SK-N-SH treated with all-trans-retinoic acid at 6 μM for 48 hours (cell line): ENCODE measurements around the gene MAP7.

Experiments
- ARNTL ChIP-seq: fragments of 450-650 bp; formaldehyde crosslinking; IDR thresholded peaks from 2 replicates; pipeline ENCODE4 v1.5.0; 2020; ENCODE audit warnings: low read depth, mild to moderate bottlenecking, moderate library complexity, borderline replicate concordance
- BACH2 ChIP-seq: fragments of 250-450 bp; sonication (Bioruptor Pico); IDR thresholded peaks from 2 replicates; pipeline ENCODE4 v1.9.0; 2021; ENCODE audit warnings: mild to moderate bottlenecking, borderline replicate concordance
- CREB5 ChIP-seq: fragments of 250-450 bp; sonication (Bioruptor Pico); IDR thresholded peaks from 2 replicates; pipeline ENCODE4 v1.5.1; 2020; ENCODE audit warnings: low read depth, mild to moderate bottlenecking, moderate library complexity
- CSDC2 ChIP-seq: fragments of 250-450 bp; sonication (Bioruptor Pico); IDR thresholded peaks from 2 replicates; pipeline ENCODE4 v1.5.0; 2020; ENCODE audit warnings: mild to moderate bottlenecking, moderate library complexity
- CSRNP3 ChIP-seq: fragments of 250-450 bp; sonication (Bioruptor Pico); IDR thresholded peaks from 2 replicates; pipeline ENCODE4 v1.5.1; 2021; ENCODE audit warnings: mild to moderate bottlenecking, moderate library complexity
- PATZ1 ChIP-seq: fragments of 250-450 bp; sonication (Bioruptor Pico); IDR thresholded peaks from 2 replicates; pipeline ENCODE4 v1.8.0; 2020; ENCODE audit warnings: mild to moderate bottlenecking, moderate library complexity, borderline replicate concordance
- PPARA ChIP-seq: fragments of 250-450 bp; sonication (Bioruptor Pico); IDR thresholded peaks from 2 replicates; pipeline ENCODE4 v1.5.0; 2020; ENCODE audit warnings: mild to moderate bottlenecking, borderline replicate concordance
- SNAI2 ChIP-seq: fragments of 250-450 bp; sonication (Bioruptor Pico); IDR thresholded peaks from 2 replicates; pipeline ENCODE4 v1.5.0; 2020; ENCODE audit warnings: mild to moderate bottlenecking, moderate library complexity
- TOX ChIP-seq: fragments of 250-450 bp; sonication (Bioruptor Pico); IDR thresholded peaks from 2 replicates; pipeline ENCODE4 v1.8.0; 2021; ENCODE audit warnings: mild to moderate bottlenecking, moderate library complexity, borderline replicate concordance
- TSHZ2 ChIP-seq: fragments of 250-450 bp; sonication (Bioruptor Pico); IDR thresholded peaks from 2 replicates; pipeline ENCODE4 v1.5.0; 2020; ENCODE audit warnings: mild to moderate bottlenecking, moderate library complexity
- ZC3H10 ChIP-seq: fragments of 250-450 bp; sonication (Bioruptor Pico); IDR thresholded peaks from 2 replicates; pipeline ENCODE4 v1.5.1; 2021; ENCODE audit warnings: mild to moderate bottlenecking, moderate library complexity
- ZFP30 ChIP-seq: fragments of 450-650 bp; formaldehyde crosslinking; IDR thresholded peaks from 2 replicates; pipeline ENCODE4 v1.5.0; 2022; ENCODE audit warnings: mild to moderate bottlenecking, moderate library complexity
- ZNF565 ChIP-seq: fragments of 450-650 bp; formaldehyde crosslinking; conservative IDR thresholded peaks from 2 replicates; pipeline ENCODE4 v1.5.0; 2020; ENCODE audit warnings: low read depth, mild to moderate bottlenecking, moderate library complexity

DNA sequence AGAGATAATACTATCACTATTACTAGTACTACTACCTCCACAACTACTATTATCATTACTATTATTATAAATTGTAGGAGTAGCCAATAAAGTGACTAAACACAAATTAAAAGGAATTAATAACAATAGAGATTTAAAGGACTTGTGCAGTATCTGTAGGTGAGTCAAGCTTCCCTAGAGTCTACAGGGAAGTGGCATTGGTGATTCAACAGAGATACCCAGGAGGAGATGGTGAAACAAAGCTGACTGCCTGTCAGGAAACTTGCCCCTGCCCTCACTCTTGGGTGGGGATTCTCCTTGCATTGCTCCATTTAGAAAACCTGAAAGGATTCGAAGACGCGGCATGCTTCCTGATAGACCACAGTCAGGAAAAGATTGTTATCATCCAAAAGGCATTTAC is 237.2 kb downstream of the MAP7 start:
- TF ChIP-seq CREB5 (no peak), TOX (no peak), ARNTL (no peak), ZFP30 (CRISPR knock-in tag) (no peak), SNAI2 (no peak), PATZ1 (no peak), CSRNP3 (CRISPR knock-in tag) (no peak), ZC3H10 (no peak), TSHZ2 (CRISPR knock-in tag) (no peak), BACH2 (no peak), ZNF565 (no peak), CSDC2 (CRISPR knock-in tag) (no peak), PPARA (CRISPR knock-in tag) (no peak)
